Stimulated activated CD4-positive, alpha-beta T cell treated with anti-CD3 and anti-CD28 coated beads, Interleukin-1b, Interleukin-23, amount 100 ng/mL, for 1 hour (primary cell): ENCODE measurements around the gene APCDD1L.

ENCODE experiments used
- DNase-seq, 2 donors: peaks; one replicate each; pipeline ENCODE4 v3.0.0-alpha.2; 2020; ENCODE audit warnings: low read depth in 2 of 2

Gene APCDD1L

DNA sequence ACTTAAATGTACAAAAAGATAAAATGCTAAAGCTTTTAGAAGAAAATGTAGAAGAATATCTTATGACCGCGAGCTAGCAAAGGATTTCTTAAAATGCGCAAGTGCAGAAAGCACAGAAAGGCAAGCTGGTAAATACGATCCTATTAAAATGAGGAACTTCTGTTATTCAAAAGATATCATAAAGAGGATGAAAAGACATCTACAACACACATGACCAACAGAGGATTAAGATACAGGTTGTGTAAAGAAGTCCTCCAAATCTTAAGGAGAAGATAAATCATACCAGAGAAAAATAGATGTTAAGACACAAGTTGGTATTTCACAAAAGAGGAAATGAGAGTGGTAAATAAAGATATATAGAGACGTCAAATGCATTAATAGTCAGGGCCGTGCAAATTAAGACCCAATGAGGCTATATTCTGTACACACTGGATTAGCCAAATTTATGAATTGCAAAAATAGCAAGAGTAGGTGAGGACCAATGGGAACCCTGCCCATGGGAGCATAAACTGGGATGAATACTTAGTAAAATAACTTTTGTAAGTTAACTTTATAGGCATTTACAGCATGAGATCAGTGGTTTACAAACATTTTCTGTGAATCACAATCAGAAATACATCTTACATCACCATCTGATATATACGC is 23.0 kb downstream of the APCDD1L start:
- DNase-seq = no peak

DNA sequence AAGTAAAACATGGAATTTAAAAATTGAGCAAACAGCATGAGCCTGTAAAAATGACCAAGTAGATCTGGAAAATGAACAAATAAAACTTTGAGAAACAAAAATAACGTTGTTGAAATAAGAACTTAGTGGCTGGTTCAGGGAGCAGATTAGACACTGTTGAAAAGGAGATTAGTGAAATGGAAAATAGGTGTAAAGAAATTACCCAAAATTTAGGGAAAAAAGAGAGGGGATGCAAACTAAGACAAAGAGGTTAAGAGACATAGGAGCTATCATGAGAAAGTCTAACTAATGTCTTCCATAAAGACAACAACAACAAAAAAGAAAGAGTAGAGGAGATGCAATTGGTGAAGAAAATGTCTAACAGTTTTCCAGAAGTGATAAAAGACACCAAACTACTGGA is 29.0 kb downstream of the APCDD1L start:
- no peak for DNase-seq

DNA sequence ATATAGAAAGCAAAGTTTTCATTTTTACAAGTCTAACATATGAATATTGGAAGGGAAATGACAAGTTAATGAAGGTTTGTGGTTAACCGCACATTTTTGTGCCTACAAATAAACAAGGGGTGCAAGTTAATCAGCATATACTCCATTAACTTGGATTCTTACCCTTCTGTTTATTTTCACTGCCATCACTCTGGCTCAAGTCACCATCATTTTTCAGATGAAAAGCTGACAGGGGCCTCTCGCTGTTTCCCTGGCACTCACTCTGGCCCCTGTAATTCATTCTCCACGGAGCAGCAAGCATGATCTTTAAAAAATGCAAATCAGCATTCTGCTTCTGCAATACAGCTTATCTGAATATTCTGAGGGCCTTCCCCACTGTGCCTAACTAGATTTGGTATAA is 29.8 kb downstream of the APCDD1L start:
- DNase-seq = no peak

DNA sequence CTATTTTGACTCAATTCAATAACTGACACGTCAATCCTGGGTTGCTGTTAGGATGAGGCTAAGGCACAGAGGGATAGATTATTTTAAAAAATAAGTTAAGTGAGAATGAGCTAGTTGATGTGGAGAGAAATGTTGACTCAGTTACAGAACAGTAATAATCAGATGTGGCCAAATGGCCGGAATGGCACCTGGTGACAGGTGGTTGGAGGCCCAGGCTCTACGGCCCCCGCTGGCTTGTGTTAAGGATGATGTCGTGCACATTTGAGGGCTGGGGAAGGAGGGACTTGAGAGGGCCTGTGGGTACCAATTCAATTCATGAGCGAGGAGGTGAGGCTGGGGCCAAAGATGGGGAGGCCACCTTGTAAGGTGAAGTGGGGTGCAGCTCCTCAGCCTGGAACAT is 31.7 kb downstream of the APCDD1L start:
- no peak for DNase-seq

DNA sequence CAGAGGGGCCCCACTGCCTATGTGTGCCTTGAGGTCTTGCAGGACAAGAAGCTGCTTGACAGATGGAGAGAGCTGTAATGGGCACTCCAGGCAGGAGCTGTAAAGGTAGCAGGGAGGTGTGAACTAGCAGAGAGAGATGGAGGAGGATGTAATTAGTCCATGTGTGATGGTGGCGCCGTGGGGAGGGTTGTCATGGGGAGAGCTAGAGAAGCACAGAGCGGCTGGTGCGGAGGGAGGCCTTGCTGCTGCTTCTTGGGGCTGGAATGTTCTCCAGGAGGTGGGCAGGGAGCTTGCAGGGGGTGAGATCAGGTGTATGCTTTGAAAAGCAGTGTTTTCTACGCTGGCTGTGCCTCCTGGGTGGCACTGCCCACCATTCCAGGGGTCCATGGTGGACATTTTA is 32.1 kb downstream of the APCDD1L start:
- DNase-seq = no peak

DNA sequence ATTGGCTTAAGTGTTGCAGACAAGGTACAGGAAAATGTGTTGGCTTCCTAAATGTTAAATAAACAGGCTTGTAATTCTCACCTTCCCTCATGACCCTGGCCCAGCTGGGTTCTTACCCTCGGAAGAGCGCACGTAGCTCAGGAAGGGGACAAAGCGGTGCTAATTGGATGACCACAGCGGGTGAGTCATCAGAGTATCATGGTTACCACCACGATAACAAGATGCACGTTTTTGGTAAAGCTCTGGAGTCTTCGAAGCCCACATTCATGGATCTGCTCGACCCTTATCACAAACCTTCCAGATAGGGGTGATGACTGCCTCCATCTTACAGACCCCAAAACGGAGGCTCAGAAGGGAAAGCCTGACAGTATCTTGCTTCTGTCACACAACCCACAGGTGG is 32.8 kb downstream of the APCDD1L start:
- no peak for DNase-seq

DNA sequence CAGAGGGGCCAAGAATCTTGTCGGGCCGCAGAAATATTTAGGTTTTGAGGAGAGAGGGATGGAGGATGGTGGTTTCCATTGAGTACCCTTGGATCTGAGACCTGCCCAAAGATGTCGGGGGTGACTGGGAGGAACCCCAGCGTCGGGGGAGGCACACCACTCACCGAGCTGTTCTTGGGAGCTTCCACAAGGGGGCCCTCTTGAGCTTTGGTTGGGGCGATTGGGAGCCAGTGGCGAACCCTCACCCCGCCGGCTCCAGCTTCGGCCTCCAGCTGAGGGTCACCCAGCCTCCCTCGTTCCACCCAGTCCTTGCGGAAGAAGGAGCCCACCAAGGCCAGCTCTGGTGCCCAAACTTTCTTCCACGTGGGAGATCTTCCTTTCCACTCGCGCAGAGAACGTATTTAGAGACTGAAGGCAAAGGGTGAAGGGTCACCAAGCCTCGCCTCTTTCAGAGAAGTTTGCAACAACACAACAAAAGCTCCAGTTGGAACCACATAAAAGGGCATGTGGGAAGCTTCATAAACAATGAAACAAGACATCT is 33.6 kb downstream of the APCDD1L start:
- DNase-seq = peak; percentile 31 to 32

DNA sequence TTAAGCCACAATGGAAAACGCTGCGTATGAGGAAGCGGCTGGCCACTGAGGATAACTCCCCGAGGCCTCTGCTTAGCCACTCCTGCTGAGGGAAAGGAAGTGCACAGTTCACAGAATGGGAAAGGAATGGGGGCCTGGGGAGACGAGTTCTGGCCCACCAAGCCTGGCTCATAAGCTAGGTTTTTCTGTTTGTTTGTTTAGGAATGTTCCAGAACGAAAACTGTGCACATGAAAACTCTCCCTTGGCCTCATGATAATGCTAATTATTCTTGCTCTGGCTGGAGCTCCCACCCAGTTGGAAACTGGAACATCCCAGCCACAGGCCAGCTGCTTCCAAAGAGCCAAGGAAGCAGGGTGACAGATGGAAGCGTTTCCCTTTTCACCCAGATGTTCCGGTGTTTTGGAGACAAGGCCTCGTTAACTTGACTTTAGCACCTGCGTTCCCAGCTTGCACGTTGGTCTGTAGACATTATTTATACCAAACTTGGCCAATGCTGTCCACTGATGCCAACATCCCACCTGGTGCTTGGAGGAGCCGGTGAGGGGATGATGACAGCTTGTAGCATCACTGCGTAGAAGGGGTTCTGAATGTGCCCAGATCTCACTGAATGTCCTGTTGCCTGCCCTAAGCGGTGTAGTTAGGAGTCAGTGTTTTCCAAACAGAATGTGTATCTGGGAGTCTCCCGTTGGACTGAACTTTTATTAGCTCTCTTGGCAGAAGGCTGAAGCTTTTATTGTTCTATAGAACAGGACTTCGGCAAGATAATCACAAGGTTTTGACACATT is 34.5 kb downstream of the APCDD1L start:
- no peak for DNase-seq

DNA sequence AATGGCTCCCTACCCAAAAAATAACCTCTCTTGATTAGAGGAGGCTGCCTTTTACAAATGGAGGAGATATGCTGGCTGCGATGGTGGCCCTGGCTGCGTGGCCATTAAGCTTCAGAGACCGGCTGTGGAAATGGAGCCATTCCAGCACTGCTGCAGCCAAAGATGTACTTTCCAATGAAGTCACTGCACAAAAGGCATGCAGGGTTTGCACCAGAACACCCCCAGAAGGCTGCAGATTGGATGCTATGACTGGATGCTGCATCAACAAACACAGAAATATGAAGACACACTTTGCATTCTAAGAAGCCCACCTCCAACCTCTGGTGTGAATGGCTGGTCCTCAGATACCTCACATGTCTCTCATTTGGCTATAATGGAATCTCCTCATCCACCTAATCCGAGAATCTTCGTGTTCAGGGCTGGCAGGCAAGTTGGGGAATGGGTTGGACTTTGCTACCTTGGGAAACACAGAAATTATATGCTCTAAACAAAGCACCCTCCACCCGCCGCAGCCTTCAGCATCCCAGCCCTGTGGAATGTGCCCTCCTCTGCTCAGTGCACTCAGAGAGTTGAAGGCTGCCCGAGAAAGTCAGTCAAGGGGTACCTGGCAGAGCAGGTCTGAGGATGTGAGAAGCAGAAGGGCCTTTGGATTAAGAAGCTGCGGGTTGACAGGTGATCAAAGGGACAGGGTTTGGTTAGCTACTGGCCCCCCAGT is 35.3 kb downstream of the APCDD1L start:
- no peak for DNase-seq

DNA sequence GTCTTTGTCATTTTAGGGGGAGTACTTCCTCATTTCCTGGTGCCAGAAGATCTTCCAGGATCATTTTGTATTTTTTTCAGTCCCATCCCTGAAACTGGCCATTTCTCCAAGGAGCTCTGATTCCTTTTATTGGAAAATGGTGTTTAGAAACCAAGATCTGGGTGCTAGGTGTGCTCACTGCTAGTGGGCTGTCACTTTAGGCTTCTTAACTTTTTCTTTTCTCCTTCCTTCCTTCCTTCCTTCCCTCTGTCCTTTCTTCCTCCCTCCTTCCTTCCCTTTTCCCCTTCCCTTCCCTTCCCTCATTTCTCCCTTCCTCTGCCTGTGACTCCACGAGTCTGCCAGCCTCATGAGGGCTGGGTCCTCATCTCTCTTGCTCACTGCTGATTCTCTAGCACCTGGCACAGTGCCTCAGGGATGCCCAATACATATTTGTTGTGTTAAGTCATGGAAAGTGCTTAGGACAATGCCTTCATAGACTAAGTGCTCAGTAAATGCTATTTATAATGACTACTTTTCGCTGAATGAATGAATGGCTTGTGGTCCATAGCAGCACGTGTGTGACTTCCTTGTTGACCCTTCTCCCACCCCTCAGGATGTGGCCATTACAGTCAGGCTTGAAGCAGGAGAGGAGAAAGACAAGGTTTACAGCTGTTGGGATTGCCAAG is 36.9 kb downstream of the APCDD1L start:
- no peak for DNase-seq

DNA sequence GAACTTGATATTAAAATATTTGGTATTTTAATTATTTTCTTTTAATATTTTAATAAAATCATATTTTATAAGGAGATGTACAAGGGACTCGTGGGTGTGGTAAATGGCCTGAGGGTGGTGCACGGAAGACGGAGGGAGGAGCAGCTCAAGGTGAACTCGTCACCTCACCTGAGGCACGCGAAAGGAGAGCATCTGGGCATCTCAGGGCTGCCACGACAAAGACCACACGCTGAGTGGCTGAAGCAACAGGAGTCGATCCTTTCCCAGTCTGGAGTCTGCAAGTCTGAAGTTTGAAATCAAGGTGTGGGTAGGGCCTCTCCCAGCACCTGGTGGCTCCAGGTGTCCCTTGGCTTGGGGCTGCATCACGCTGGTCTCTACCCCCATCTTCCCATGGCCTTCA is 39.7 kb downstream of the APCDD1L start:
- no peak for DNase-seq

DNA sequence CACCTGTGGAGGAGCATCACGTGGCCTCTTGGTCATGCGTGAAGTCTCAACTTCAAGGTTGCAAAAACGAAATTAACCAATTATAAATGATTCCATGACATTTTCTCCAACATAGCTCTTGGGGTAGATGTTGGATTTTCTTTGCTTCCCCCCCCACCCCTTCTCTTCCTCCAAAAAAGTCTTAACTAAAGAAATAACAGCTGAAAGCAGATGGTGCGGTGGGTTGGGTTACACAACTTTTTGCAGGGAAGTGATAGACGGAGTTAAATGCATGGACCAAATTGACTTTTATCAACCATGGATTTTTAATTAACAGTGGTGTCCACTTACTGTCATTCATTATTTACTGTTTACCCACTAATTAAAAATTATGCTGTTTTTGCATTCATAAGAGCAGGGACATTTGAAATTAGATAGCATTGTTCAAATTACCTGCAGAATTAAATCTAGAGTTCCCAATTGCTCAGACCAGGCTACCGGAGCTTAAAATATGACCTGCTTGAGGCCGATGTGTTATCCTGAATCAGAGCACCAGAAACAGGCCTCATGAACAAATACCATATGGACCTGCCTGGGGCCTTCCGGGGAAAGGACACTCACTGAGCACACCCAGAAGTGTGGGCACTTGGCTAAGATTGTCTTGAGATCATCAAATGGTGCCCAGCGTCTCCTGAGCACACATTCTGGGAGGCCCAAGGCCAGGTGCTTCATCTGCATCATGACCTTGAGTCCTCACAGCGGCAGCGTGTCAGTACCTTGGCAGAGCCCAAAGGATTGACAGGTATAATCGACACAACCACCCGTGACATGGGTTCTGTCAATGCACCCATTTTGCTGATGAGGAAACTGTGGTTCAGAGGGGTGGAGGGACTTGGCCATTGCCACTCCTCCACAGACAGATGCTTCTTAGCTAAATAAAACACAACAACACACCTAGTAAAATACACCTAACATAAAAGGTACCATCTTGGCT is 41.5 kb downstream of the APCDD1L start:
- DNase-seq = no peak

DNA sequence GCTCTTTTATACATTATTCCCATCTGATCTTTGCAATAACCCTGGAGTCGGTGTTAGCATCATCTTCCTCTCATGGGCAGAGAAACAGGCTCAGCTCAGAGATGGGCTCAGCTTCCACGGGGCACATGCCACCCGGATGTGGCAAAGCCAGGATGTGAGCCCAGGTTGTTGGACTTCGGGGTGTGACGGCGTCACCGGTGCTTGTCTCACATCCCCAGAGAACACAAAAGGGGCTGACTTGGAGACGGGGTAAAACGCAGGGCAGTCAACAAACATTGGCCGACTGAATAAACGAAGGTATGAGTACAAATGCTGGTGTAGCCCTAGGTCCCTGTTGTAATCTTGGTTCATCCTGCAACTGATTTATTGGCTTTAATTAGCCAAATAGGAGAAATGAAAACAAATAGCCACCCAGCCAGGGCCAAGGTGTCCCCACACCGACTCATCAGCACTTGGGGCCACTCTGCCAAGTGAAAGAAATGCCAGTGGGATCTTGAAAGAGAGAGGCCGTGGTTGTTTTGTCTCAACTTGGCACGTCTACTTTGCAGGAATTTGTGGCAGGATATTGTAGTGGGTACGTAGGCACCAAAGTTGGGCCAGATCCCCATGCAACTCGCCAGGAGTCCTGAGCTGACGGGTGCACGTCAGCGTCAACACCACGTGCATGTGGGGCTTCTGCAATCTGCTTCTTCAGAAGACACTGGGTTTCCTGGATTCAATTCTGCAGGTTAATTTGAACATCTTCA is 42.8 kb downstream of the APCDD1L start:
- DNase-seq = no peak

DNA sequence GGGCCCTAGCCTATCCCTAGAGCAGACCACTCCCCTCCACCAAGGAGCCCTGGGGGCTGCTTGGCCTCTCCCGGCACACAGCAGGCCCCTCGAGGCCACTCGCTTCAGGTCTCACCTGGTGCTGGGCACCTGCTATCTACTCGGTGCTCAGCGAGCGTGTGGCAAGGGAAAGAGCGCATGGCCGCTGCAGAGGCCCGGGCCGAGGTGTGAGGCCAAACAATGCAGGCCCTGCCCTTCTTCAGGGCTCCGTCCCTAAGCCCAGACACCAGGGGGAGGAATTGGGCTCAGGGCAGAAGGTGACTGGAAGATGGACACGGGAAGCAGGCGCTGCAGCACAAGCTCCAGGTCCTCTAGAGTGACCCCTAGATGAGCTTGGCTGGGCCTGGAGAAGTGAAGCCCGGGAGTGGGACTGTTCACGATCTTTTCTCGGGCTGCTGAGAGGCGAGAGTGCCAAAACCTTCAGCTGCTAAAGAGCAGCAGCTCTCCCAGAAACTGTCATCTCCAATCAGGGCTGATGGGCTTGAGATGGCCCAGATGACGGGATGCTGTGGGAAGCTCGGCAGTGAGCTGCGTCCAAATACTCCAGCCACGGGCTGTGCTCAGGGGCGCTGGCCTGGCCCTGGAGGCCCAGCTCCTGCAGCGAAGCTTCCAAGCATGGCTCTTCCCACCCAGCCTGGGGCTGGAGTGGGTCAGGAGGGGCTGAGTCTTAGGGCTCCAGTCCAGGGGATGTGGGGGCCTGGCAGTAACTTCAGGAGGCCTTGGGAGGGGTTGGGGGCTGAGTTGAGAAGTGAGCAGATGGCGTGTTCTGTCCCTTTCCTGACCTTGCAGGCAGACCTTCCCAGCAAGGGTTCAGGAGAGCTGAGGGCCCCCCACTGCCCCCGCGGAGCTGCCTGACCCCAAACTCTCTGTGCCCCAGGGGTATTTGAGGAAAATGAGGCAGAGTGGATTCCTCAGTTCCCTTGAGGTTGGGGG is 43.7 kb downstream of the APCDD1L start:
- DNase-seq = no peak

DNA sequence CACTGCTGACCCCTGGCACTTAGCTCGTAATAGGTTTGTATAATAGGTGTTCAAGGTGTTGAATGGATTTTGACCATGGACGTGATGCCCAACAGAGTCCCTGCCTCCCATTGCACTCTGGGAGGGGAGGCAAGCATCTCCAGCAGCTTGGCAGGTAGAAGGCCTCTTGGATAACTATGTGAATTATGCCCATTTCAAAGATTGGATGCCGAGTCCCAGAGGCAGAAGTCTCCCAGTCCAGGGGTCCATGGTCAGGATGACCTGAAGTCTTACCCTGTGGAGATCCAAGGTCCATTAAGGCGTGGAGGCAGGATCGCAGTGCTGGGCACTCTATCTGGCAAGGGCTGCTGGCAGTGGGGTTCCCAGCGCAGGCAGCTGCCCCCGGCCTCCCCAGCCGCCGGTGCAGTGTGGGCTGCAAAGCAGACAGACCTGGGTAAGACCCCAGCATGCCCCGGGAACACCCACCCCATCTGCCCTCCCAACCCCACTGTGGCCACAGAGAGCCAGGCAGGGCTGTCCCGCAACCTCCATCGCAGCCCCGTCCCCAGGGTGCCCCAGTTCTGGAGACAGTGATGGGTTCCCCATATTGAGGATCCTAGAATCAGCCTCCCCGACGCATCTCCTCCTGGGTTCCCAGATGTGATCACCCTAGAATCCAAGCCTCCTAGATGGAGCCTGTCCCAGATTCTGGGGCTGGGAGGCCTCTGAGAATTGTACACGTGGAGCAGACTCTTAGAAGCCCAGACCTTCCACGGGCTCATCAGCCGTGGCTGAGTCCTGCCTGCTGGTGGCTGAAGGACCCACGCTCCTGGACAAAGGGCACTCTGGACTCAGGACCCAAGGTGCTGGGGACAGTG is 44.6 kb downstream of the APCDD1L start:
- no peak for DNase-seq

DNA sequence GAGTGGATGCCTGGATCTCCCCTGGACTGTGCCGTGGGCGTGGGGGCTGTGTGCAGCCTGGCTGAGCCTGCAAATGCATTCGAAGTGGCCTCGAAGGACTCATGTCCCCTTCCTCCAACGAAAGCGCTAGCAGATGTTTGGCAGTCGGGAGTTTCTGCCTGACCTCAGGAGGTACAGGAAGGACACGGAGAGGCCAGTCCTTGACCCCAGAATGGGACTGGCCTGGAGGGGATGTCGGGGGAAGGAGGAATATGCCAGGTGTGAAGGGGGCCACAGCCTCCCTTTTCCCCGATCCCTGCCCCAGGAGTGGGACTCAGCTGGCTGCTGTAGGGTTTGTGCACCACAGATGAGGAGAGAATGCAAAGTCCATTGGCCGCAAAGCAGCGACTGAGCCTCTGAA is 45.6 kb downstream of the APCDD1L start:
- DNase-seq = no peak

DNA sequence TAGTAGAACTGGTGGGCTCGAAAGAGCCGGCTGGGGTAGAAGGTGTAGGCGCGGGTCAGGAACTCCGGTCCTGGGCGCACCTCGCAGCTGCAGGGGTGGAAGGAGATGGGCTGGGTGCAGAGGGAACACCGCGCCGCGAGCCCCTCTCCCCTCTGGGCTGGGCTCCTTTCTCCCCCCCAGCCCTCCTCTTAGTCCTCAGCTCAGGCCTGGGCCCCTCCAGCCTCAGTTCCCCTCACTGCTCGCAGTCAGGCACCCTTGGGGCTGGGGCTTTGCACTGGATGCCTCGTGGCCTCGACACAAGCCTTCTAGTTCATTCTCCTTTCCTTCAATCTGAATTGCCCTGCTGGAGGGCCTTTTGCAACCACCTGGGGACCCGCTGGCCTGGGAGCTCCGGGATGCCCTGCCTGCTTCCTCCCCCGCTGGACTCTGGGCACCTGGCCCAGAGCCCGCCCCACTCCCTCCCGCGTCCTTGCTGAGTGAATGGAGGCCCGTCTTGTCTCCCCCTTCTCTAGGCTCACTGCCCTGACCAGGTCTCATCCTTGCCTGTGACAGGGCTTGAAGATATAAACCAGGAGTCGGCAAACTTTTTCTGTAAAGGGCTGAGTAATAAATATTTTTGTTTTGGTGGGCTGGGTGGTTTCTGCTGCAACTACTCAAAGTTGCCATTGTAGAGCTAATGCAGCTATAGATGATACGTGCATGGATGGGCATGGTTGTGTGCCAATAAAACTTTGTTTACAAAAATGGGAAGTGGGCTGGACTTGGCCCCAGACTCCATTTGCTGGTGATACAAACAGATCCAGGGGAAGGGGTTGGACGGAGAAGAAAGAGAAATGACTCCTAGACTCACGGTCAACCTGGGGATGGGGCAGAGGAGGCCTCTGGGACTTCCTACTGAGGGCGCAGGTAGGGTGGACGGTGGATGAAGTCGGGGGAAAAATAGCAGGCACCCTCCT is 47.3 kb downstream of the APCDD1L start:
- no peak for DNase-seq
